HG02763 (cell line): ENCODE data around the gene SLC9A3.
"Not testable (repeated sequence)": the region's sequence is repeated elsewhere in the genome, so short reads cannot be mapped to it uniquely, and the experiment has no call there.

ENCODE experiments used
- ATAC-seq: cut with Tn5 transposase; IDR thresholded peaks from one replicate; pipeline ENCODE4 v1.9.1; 2021; ENCODE audit warnings: mild to moderate bottlenecking, moderate library complexity; ENCODE audit not compliant: unreplicated experiment

SLC9A3 gene

DNA sequence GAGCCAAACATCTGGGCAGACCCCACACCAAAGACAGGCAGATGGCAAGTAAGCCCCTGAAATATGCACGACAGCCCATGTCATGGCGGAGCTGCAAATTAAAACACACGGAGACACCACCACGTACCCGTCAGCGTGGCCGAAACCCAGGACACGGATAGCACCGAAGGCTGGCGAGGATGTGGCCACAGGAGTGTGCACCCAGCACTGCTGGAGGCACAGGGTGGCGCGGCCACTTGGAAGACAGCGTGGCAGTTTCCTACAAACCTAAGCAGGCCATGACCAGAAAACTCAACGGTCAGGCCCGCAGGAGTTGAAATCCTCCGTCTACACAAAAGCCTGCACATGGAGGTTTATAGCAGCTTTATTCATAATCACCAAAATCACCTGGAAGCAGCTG, 12.8 kb downstream of the SLC9A3 start:
- no peak for ATAC-seq

- no peak for ATAC-seq
Observed at GRCh38 chr5:510521-510920, 13.7 kb downstream of the SLC9A3 start.

DNA sequence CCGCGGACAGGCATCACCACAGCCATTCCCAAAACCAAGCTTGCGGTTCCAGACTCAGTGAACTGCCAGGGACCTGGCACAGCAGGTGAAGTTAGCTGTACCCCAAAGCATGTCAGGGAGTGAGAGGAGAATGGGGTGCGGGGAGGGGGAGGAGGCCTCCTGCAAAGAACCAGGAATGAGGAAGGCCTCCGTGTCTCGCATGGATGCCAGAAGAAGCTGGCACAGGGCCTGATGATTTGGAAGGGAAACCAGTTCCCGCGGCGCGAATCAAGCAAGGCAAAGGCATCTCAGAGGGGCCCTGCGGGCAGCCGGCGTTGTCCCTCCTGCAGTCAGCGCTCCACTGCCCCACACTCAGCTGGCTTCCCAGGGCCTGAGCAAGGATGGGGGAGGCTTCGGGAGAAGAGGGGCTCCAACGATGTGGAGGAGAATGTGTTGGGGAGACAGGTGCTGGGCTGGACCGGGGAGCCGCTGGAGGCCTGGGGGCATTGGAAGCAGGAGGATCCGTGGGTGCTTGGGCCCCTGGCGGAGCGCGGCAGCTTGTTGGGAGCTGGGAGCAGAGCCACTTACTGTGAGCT, 14.6 kb downstream of the SLC9A3 start:
- no peak for ATAC-seq

DNA sequence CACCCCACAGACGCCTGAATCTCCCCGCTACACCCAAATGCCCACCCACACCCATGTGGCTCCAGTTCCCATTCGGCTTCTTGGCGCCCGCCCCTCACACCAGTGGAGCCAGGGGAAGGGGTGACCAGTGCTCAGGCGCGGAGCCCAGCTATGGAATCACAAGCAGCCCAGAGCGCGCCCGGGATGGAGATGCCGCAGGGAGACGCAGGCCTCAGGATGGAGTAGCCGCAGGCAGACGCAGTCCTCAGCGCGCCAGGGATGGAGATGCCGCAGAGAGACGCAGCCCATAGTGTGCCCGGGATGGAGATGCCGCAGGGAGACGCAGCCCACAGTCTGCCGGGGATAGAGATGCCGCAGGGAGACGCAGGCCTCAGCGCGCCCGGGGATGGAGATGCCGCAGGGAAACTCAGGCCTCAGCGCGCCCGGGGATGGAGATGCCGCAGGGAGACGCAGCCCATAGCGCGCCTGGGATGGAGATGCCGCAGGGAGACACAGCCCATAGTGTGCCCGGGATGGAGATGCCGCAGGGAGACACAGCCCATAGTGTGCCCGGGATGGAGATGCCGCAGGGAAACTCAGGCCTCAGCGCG, 16.2 kb downstream of the SLC9A3 start:
- ATAC-seq = not testable (repeated sequence)

GRCh38 chr5:505951-506525, 18.2 kb downstream of the SLC9A3 start:
- ATAC-seq = no peak

- no peak for ATAC-seq
Observed at GRCh38 chr5:504326-505154, 19.7 kb downstream of the SLC9A3 start.

DNA sequence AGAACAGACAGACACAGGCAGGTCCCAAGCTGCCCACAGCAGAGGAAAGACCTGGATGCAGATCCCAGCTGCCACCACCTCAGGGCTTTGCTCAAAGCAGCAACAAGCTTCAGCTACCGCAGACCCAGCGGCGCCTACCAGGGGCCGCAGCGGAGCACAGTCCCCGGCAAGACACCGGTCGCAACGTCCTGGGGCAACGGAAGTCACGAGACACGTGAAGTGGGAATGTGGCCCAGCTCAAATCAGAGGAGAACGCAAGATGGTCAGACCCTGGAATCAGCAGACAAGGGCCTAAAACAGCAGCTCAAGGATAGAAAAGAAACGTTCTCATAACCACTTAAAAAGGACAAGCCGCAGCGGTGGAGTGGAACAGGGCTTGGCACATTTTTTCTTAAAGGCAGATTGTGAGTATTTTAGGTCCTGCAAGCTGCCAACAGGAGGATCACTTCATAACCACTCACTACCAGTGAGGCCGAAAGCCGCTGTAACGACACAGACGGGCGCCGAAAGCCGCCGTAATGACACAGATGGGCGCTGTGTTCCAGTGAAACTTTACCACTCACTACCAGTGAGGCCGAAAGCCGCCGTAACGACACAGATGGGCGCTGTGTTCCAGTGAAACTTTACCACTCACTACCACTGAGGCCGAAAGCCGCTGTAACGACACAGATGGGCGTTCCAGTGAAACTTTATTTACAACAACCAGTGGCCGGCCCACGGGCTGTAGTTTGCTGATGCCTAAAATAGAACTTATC, 21.7 kb downstream of the SLC9A3 start:
- no peak for ATAC-seq

DNA sequence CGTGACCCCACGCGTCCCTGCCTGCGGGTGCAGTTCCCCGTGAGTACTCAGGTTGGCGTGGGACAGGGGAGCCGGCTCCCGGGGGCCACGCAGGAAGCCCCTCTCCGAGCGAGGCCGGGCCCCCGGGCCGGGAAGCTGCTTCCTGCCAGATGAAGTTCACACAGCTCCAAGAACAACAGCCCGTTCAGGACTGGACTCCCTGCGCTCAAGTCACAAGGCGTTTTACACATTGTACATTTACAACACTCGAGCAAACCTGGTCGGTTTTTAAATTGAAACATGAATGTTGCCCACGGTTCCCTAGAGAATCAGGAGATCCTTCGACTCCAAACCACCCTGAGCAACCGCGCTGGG, 22.4 kb downstream of the SLC9A3 start:
- no peak for ATAC-seq

DNA sequence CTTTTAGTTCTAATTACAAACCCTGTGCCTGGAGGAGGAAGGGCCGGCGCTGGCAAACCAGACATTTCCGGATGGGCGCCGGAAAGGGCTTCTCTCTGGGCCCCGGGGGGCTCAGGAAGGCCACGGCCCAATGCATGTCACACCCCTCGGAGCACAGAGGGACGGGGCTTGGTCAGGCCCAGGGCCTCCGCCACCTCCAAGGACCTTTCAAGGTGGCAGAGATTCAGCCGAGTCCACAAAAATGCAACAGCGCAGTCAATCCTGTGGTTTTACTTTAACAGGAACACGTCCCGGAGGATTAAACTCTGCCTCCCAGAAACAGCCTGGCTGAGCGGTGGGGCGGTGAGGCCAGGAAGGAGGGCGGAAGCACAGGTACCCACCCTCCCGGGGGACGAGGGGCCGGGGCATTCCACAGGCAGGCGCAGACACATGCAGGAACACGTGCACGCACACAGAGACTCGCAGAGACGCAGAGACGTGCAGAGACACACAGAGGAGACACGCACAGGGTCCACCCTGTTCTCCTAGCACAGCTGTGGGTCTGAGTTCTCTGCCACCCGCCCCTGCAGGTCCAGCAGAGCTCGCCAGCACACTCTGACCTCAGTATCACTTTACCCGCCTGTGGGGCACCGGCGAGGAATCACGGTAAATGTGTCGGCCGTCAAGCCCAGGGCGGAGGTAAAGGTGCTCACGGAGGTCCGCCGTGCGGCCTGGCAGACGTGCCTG, 23.0 kb downstream of the SLC9A3 start:
- ATAC-seq = no peak

DNA sequence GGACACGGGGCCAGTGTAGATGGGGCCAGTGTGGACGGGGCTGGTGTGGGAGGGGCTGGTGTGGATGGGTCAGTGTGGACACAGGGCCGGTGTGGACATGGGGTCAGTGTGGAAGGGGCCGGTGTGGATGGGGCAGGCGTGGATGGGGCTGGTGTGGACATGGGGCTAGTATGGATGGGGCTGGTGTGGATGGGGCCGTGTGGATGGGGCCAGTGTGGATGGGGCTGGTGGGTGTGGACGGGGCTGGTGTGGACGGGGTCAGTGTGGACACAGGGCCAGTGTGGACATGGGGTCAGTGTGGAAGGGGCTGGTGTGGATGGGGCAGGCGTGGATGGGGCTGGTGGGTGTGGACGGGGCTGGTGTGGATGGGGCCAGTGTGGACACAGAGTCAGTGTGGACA, 23.8 kb downstream of the SLC9A3 start:
- ATAC-seq = no peak

GRCh38 chr5:499233-500209, 24.7 kb downstream of the SLC9A3 start:
- ATAC-seq = no peak

- ATAC-seq = no peak
Observed at GRCh38 chr5:497871-498509, 26.3 kb downstream of the SLC9A3 start.

GRCh38 chr5:497090-497700, 27.1 kb downstream of the SLC9A3 start:
- no peak for ATAC-seq

GRCh38 chr5:496028-496427, 28.2 kb downstream of the SLC9A3 start:
- no peak for ATAC-seq

GRCh38 chr5:494667-495255, 29.5 kb downstream of the SLC9A3 start:
- ATAC-seq = no peak

DNA sequence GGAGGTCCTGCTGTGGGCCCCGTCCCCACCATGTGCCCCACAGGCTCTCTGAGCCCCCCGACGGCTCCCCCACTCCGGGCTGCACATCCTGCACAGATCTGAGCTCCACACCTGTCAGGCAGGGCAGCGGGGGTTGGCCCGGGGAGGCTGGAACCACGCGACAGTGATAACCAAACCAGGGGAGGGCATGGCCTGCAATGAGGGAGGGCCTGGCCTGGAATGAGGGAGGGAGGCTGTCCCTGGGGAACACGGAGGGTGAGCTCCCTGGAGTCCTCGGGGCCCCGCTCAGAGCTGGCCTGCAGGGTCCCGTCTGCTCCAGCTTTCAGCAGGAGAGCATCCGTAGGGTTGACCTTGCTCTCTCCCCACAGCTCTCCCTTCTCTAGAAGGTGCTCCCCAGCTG, 30.5 kb downstream of the SLC9A3 start:
- ATAC-seq = no peak

DNA sequence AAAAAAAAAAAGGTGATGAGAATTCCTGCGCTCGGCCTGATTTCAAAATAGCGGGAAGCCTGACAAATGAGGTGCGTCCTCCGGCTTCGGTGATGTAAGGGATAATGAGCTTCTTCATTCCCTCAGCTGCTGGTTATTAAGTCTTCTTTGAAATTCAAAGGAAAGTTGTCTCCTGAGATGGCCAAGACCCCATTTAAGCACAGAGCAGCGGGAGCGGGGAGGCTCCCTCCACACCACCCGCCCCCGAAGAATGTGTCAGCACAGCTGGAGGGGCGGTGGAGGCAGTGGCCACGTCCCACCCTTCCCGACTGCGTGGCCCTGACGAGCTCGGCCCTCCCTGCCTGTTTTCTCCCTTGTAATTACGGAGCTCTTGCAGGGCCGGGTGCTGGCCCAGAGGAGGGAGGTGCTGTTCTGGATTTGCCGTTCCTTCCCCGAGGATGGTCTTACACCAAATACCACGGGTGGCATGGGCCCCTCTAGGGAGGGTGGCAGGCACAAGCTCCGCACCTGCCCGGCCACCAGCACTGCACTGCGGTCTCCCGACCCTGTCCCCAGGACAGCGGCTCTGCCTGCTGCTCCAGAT, 31.0 kb downstream of the SLC9A3 start:
- no peak for ATAC-seq
